BE2C (cell line): Measurements from ENCODE around the gene SRSF12.

Experiments
- DNase-seq: peaks from one replicate; pipeline ENCODE4 v3.0.0-alpha.2; 2020
- H3K27me3 ChIP-seq: fragments of 250-450 bp; sonication (Bioruptor Pico); 2 replicates; pipeline ENCODE4 v1.5.1; 2020; ENCODE audit warnings: mild to moderate bottlenecking
- H3K36me3 ChIP-seq: fragments of 250-450 bp; sonication (Bioruptor Pico); 2 replicates; pipeline ENCODE4 v1.5.1; 2020; ENCODE audit warnings: mild to moderate bottlenecking
- H3K4me1 ChIP-seq: fragments of 250-450 bp; sonication (Bioruptor Pico); 2 replicates; pipeline ENCODE4 v1.5.1; 2020
- H3K4me3 ChIP-seq: 2 replicates; pipeline ENCODE4 v1.5.1; 2011; ENCODE audit warnings: low read depth, low read length
- H3K9me3 ChIP-seq: fragments of 250-450 bp; sonication (Bioruptor Pico); 2 replicates; pipeline ENCODE4 v1.5.1; 2020
- TF ChIP-seq, protein P1 (sequence below): IDR thresholded peaks from 2 replicates; pipeline ENCODE4 v1.5.1; 2012; ENCODE audit warnings: mild to moderate bottlenecking, low read depth, low read length

The SRSF12 gene

GRCh38 chr6:89140347-89141156 lies 22.7 kb upstream of the SRSF12 start:
- TF ChIP-seq, protein P1, sequence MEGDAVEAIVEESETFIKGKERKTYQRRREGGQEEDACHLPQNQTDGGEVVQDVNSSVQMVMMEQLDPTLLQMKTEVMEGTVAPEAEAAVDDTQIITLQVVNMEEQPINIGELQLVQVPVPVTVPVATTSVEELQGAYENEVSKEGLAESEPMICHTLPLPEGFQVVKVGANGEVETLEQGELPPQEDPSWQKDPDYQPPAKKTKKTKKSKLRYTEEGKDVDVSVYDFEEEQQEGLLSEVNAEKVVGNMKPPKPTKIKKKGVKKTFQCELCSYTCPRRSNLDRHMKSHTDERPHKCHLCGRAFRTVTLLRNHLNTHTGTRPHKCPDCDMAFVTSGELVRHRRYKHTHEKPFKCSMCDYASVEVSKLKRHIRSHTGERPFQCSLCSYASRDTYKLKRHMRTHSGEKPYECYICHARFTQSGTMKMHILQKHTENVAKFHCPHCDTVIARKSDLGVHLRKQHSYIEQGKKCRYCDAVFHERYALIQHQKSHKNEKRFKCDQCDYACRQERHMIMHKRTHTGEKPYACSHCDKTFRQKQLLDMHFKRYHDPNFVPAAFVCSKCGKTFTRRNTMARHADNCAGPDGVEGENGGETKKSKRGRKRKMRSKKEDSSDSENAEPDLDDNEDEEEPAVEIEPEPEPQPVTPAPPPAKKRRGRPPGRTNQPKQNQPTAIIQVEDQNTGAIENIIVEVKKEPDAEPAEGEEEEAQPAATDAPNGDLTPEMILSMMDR: no peak
- H3K4me1 ChIP-seq: peaks cover 9% of the 10 kb centered on the region
- H3K9me3 ChIP-seq: no peaks in the 10 kb centered on the region
- H3K27me3 ChIP-seq: no peaks in the 10 kb centered on the region
- no peak for DNase-seq
- H3K36me3 ChIP-seq: no peaks in the 10 kb centered on the region
- no peak overlapping the region for H3K4me3 ChIP-seq

DNA sequence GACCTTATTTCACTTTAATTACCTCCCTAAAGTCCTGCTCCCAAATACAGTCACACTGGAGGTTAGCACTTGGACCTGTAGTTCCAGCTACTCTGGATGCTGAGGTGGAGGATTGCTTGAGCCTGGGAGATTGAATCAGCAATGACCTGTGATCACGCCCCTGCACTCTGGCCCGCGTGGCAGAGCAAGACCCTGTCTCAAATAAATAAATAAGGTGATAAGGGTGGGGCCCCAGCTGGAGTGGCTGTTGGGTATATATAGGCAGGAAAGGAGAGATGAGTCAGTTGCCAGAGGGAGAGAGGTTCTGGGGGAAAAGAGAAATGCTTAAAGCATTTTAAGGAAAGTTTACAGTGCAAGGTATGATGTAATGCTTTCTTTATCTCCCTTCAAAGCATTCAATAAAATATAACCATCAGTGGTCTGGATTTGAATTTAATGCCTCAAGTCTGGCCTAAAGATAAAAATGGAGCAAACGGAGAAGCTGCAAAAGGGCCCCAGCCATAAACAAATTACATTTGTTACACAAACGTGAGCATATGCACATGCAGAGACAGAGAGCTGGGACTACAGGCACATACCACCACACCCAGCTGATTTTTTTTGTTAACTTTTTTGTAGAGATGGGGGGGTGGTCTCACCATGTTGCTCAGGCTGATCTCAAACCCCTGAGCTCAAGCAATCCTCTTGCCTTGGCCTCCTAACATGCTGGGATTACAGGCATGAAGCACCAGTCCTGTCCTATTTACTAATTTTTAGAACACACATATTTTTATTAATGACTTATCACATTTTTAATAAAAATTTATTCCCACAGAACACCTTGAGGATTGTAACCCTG lies 21.9 kb upstream of the SRSF12 start:
- TF ChIP-seq, protein P1: no peak
- peak; percentile 18 for DNase-seq
- H3K4me3 ChIP-seq: no peak overlapping the region
- H3K27me3 ChIP-seq: no peaks in the 10 kb centered on the region
- H3K9me3 ChIP-seq: no peaks in the 10 kb centered on the region
- peaks cover 6% of the 10 kb centered on the region for H3K4me1 ChIP-seq
- H3K36me3 ChIP-seq: no peaks in the 10 kb centered on the region

DNA sequence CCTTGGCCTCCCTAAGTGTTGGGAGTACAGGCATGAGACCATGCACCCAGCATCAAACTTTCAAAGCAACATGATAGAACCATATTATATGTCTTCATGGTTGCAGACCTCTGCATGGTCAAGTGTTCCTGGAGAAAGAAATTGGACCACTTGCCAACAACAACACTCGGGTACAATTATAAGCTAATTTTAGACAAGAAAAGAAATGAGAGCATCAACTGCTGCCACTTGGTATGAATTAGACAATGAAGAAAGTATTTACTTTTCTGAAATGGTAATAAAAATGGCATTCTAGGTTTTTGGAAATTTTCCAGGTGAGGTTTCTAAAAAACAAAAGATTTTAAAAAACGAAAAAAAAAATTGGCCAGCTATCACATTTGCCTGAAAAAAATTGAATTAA lies 20.3 kb upstream of the SRSF12 start:
- Histone ChIP-seq H3K4me3 (no peak overlapping the region), H3K4me1 (no peaks in the 10 kb centered on the region), H3K27me3 (no peaks in the 10 kb centered on the region), H3K9me3 (no peaks in the 10 kb centered on the region), H3K36me3 (no peaks in the 10 kb centered on the region)
- TF ChIP-seq, protein P1: no peak
- DNase-seq: no peak

DNA sequence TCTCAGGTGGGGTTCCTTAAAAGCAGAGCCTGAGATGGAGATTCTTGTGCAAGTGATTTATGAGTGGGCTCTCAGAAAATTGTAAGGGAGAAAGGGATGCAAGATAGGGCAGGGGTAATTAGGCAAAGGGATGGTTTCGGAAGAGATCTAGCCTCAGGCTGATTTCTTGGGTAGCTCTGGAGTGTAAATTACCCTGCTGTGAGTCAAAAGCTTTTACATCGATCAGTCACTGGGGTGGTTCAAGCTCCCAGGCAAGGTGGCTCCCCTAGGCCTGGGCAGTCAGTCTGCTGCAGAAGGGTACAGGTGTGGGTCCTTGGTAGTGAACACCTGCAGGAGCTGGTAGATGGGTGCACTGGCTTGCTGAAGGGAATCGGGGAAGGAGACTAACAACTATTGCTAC lies 16.9 kb upstream of the SRSF12 start:
- H3K4me3 ChIP-seq: no peak overlapping the region
- H3K4me1 ChIP-seq: no peaks in the 10 kb centered on the region
- no peak for DNase-seq
- H3K27me3 ChIP-seq: no peaks in the 10 kb centered on the region
- TF ChIP-seq, protein P1: no peak
- H3K9me3 ChIP-seq: no peaks in the 10 kb centered on the region
- no peaks in the 10 kb centered on the region for H3K36me3 ChIP-seq

- Histone ChIP-seq H3K4me3 (no peak overlapping the region), H3K36me3 (no peaks in the 10 kb centered on the region), H3K4me1 (no peaks in the 10 kb centered on the region), H3K27me3 (no peaks in the 10 kb centered on the region), H3K9me3 (no peaks in the 10 kb centered on the region)
- TF ChIP-seq, protein P1: no peak
- no peak for DNase-seq
Observed at GRCh38 chr6:89133981-89134380, 16.1 kb upstream of the SRSF12 start.

GRCh38 chr6:89132057-89132456 lies 14.2 kb upstream of the SRSF12 start:
- Histone ChIP-seq H3K4me1 (no peaks in the 10 kb centered on the region), H3K4me3 (no peak overlapping the region), H3K9me3 (no peaks in the 10 kb centered on the region), H3K27me3 (no peaks in the 10 kb centered on the region), H3K36me3 (no peaks in the 10 kb centered on the region)
- no peak for DNase-seq
- TF ChIP-seq, protein P1: no peak
